GM21390 (cell line): ENCODE measurements around the gene SLC16A4.
"Not testable (repeated sequence)": the region's sequence is repeated elsewhere in the genome, so short reads cannot be mapped to it uniquely, and the experiment has no call there.

Source experiments
- ATAC-seq: cut with Tn5 transposase; IDR thresholded peaks from one replicate; pipeline ENCODE4 v1.9.1; 2021; ENCODE audit not compliant: unreplicated experiment

SLC16A4 gene

GRCh38 chr1:110390692-110391245, at the start of gene SLC16A4:
SLC16A4 (minus strand) TSS chr1:110391026; CDS start chr1:110389323, 1,703 bp downstream.
- ATAC-seq: no peak

- ATAC-seq: not testable (repeated sequence)
Measured at GRCh38 chr1:110439873-110440272, 49.0 kb upstream of the SLC16A4 start.

GRCh38 chr1:110438893-110439292, 48.1 kb upstream of the SLC16A4 start:
- no peak for ATAC-seq

- not testable (repeated sequence) for ATAC-seq
Measured at GRCh38 chr1:110437645-110438299, 46.9 kb upstream of the SLC16A4 start.

DNA sequence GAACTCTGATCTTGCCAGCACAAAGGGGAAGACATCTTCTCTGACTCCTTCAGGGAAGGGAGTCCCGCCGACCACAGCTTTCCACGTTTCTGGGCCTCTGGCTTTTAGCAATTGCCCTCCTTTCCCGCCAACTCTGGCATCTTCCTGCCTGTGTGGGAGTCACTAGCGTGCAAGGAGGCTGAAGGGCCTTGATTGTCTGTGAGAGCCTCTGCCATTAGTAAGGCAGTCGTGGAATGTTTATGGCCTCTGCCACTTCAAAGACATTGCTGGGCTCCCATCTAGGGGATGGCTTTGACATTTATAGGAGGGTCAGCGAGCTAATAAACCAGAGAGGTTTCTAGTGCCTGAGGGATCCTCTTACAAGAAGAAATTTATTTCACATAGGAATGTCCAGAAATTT, 45.8 kb upstream of the SLC16A4 start:
- no peak for ATAC-seq

GRCh38 chr1:110434946-110435345, 44.1 kb upstream of the SLC16A4 start:
- ATAC-seq: no peak

- no peak for ATAC-seq
Measured at GRCh38 chr1:110433803-110434202, 43.0 kb upstream of the SLC16A4 start.

DNA sequence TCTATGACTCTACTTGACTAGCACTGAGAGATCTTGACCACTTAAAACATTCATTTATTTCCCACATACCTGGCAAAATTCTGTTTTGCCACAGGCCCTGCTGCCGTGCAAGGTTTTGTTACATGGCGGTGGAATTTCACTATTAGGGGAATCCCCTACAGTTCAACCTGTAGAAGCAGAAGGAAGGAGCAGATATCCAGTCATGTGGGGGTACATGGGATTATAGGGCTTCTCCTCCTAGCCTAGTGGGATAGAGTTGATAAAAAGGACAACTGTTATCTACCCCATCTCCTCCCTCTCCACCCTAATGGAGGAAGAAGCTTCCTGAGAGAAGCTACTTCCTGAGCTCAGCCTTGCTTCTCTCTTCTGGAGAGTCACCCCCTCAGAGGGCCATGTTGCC, 42.4 kb upstream of the SLC16A4 start:
- ATAC-seq: no peak

GRCh38 chr1:110430901-110431300, 40.1 kb upstream of the SLC16A4 start:
- ATAC-seq: no peak

DNA sequence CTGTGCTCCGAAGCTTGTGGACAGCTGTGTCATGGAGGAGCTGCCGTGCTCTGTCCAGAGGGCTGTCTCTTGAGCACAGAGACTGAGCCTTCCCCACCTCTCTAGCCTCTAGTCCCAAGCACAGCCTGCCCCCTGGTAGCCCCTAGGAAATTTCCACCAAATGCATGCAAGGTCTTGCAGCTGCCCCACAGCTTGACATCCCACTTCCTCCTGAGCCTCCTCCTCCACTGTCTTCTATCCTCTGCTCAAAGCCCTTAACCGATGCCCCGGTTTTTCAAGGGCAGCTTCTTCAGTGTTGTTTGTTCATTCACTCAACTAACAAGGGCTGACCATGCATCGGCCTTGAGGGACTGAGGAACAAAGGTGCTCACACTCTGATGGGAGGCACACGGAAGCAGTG, 39.5 kb upstream of the SLC16A4 start:
- no peak for ATAC-seq

GRCh38 chr1:110428946-110429345, 38.1 kb upstream of the SLC16A4 start:
- ATAC-seq: no peak

- no peak for ATAC-seq
Measured at GRCh38 chr1:110426854-110427253, 36.0 kb upstream of the SLC16A4 start.

- ATAC-seq: no peak
Measured at GRCh38 chr1:110425612-110426152, 34.9 kb upstream of the SLC16A4 start.

GRCh38 chr1:110424699-110425611, 34.1 kb upstream of the SLC16A4 start:
- ATAC-seq: no peak

DNA sequence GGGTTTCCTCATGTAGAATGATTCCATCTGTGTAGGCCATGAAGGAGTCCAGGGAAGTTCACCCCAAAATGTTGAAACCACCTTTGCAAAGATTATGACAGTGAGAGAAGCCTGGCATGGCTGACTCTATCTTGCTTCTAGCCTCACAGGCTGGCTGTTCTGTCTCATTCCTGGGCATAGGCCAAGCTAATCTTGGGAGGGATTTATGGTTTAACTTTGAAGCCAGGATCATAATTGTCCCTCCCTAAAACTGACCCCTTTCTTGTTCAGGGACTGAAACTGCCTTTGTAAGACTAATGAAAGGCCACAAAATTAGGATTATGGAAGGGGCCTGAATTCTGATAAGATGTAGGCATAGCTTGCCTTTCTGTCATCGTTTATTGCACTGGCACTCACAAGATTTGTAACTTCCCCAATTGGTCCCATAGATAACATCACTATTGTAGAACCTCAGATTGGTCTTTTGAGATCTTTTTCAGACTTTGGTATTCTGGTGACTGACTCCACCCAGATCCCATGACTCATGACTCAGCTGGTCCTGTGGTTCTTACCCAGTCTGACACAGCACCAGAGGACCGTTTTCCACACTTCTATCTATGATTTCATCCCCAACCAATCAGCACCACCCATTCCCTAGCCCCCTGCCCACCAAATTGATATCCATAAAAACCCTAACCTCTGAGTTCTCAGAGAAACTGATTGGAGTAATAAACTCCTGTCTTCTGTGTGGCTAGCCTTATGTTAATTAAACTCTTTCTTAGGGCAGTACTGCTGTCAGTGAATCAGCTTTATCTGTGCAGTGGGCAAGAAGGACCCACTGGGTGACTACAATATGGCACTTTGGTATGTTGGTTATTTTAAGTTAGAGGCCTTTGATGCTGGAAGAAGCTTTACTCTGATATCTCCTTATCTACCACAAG, 30.3 kb upstream of the SLC16A4 start:
- ATAC-seq: no peak

DNA sequence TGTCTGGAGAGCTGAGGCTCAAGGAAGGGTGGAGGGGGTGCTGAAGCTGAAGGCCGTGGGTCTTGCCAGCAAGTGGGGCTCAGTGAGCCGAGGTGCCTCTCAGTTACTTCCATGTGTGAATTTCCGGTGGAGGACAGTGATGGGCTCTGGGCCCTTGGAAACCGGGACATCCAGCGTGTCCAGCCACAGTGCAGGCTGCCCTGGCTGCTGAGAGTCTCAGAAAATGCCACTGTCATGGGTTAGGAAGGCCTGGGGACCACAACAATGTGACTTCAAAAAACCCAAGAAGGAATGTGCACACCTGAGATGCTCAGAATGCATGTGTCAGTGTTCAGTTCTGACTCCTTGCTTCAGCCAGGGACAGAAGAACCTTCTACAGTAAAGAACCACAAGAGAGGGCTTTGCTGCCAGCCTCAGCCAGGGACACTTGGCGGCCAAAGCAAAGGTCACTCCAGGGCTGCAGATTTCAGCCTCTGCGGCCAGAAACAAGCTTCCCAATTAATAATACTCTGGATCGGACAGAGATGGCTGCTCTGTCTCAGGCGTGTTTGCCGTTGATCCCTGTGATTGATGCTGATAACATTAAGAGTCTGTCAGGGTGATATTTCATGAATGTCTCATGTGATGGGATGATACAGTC, 29.3 kb upstream of the SLC16A4 start:
- no peak for ATAC-seq

- no peak for ATAC-seq
Measured at GRCh38 chr1:110418729-110419128, 27.9 kb upstream of the SLC16A4 start.

DNA sequence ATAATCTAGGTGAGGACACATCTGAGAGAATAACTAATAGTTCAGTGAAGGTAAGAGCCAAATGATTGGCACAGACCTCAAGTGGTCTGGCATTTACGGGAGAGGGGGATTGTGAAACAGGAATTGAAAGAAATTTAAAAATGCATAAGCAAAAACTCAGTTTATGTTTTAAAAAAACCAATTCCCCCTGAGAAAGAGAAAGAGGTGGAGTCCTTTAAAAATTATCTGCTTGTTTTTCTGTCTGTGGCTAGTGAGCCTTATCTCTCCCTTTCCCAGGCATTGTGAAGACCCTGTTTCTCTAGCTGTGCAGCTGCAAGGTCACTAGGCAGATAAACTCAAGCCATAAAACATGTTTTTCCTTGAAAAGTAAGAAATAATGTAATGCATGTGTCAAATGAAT, 22.2 kb upstream of the SLC16A4 start:
- not testable (repeated sequence) for ATAC-seq

GRCh38 chr1:110412576-110412975, 21.8 kb upstream of the SLC16A4 start:
- peak; percentile 46 for ATAC-seq

DNA sequence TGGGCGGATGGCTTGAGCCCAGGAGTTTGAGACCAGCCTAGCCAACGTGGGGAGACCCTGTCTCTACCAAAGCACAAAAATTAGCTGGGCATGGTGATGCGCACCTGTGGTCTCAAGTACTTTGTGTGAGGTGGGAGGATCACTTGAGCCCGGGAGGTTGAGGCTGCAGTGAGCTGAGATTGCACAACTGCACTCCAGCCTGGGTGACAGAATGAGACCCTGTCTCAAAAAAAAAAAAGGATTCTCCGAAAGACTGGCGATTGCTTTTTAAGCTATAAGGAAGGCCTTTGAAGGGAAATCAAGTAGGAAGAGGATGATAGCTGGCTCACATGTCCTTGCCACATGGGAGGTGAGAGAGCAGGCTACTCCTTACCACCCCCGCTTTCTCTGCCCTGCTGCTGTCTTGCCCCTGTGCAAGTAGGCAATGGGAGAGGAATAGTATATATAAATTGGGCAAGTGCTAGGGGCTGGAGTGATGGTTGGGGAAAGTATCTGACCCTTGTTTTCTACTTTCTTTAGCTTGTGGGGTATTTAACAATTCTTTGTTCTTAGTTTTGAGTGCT, 20.4 kb upstream of the SLC16A4 start:
- no peak for ATAC-seq
